DMS114 treated with DMSO at 0.1 percent for 48 hours (cell line): Measurements from ENCODE around the gene FNBP1.

Experiments
- DNase-seq: peaks from one replicate; lab custom pipeline; 2025; ENCODE audit not compliant: unreplicated experiment; lab: John Stamatoyannopoulos, UW

The FNBP1 gene

DNA sequence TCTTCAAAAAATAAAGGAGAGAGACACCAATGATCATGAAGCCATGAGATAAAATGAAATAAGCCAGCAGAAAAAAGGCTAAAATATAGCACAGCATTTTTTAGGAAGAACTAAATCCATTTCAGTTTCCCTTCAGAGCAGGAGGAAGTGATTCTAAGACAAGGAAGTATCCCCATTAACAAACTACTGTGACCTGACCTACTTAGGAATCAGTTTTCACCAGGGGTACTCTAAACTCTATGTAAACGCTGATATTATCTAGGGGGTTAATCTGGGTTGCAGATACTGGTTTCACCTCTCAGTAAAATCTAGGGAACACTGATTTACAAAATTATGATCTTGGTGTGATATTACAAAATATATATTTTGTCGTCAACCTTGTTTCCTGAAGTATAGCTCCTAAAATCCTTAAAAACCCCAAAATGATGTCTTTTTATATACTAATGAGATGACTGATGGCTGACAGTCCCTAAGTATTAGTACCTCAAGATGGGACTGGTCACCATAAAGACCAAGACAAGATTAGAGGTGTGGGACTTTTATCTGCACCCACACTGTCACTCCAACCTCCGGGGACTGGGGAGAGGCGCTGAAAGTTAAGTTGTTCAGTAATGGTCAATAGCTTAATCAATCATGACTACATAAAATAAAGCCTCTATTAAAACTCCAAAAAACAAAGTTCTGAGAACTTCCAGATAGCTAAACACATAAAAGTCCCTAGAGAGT lies 2.9 kb upstream of the FNBP1 start:
- DNase-seq, result no peak

GRCh38 chr9:130043654-130044623 lies 950 bp upstream of the FNBP1 start:
- DNase-seq, result no peak

- DNase-seq, result no peak
These were observed 544 bp downstream of the FNBP1 start for GRCh38 chr9:130042406-130042884.

GRCh38 chr9:130041648-130042405 lies 1.2 kb downstream of the FNBP1 start:
- peak; percentile 4 for DNase-seq

- DNase-seq, result no peak
These were observed 1.9 kb downstream of the FNBP1 start for GRCh38 chr9:130040984-130041647.

GRCh38 chr9:130039528-130040147 lies 3.4 kb downstream of the FNBP1 start:
- no peak for DNase-seq

- no peak for DNase-seq
These were observed 6.9 kb downstream of the FNBP1 start for GRCh38 chr9:130036099-130036498.

DNA sequence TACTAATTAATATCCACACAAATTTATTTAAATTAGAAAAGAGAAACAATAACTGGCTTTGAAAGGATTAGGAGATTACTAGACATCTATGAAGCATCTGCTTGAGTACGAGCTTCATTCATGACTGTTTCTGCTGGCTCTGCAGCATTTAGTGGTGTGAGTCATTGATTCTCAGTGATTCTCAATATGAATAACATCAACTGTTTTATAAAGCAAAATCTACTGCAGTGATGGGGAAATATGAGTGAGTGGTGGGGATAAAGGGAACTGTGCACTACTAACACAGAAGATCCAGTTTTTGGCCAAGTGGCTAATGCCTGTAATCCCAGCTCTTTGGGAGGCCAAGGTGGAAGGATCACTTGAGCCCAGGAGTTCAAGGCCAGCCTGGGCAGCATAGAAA lies 8.4 kb downstream of the FNBP1 start:
- no peak for DNase-seq

DNA sequence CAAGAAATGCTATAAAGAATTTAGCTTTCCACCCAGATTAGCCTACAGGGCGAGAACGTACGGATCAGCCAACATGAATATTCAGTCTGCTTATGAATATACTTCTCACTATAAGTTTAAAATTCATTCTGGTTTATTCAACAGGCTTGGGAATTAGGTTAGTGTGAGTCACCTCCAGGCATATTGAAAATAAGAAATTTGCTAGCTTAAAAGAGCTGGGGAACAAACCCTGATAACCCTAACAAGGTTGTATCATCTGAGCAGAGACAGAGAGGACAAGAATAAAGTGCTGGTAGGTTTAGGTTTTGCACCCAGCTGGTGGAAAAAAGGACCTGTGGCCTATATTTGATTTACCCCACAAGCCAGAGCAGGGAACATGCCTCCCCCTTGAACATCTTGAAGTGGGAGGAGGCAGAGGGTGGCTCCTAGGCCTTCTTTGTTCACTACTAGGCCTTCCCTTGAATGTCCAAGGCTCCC lies 12.3 kb downstream of the FNBP1 start:
- no peak for DNase-seq

DNA sequence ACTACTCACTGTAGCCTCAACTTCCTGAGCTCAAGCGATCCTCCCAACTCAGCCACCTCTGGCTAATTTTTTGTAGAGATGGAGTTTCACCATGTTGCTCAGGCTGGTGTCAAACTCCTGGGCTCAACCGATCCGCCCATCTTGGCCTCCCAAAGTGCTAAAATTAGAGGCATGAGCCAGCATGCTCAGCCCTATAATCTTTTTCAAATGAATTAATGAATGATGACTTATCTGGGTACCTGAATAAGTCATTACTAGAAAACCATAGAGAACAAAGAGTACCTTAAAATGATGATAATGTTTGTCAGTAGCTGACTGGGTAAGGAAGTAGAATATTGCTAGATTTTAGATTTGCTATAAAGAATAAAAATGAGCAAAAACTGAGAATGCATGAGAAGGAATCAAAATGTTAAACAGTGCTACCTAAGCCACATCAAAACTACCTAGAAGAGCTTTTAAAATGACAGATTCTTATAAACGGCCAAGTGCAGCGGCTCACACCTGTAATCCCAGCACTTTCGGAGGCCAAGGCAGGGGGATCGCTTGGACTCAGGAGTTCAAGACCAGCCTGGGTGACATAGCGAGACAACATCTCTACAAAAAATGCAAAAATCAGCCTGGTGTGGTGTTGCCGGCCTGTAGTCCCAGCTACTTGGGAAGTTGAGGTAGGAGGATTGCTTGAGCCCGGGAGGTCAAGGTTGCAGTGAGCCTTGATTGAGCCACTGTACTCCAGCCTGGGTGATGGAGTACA lies 13.6 kb downstream of the FNBP1 start:
- no peak for DNase-seq

DNA sequence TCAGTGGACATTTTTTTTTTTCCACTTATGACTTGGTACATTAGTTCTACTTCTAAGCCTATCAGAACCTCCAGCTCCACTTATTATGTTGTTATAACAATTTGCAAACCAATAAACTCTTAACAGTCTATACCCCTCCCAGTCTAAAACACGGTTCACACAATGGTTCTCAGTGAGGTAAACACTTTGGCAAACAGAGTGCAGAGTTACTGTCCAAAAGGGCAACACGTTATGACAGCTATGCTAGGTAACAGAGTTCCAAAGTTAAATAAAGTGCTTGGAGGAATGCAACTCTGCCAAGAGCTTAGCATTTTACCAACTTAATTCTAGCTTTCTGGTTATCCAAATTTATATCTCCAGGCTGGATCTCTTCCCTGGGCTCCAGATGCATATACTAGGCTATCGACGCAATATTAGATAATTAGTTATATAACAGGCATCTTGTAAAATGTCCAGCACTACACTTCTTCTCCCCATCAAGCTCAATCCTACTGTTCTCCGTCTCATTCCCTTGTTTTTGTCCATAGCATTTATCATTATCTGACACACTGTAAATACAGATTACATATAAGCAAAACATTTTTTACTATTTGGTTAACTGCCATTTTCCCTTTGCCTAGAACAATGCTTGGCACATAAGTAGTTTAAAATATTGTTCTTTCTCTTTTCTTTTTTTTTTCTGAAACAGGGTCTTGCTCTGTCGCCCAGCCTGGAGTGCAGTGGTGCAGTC lies 14.3 kb downstream of the FNBP1 start:
- DNase-seq, result no peak

- no peak for DNase-seq
These were observed 15.2 kb downstream of the FNBP1 start for GRCh38 chr9:130027533-130028365.

- no peak for DNase-seq
These were observed 16.2 kb downstream of the FNBP1 start for GRCh38 chr9:130026583-130027340.

DNA sequence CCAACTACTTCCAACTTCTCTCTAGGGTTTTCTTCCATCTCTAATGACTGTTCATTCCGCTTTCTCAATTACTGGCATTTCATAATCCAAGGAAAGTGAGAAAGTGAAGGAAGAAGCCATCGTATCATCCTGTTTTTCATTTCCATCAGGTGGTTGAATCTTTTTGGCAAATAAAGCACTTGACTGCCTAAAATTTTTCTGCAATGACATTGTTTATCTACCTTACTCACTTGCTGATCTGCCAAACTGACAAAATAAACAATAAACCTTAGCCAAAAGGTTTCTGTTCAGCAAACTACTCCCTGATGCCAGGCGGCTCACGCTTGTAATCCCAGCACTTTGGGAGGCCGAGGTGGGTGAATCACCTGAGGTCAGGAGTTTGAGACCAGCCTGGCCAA lies 18.4 kb downstream of the FNBP1 start:
- DNase-seq, result no peak

- no peak for DNase-seq
These were observed 18.9 kb downstream of the FNBP1 start for GRCh38 chr9:130023994-130024596.

DNA sequence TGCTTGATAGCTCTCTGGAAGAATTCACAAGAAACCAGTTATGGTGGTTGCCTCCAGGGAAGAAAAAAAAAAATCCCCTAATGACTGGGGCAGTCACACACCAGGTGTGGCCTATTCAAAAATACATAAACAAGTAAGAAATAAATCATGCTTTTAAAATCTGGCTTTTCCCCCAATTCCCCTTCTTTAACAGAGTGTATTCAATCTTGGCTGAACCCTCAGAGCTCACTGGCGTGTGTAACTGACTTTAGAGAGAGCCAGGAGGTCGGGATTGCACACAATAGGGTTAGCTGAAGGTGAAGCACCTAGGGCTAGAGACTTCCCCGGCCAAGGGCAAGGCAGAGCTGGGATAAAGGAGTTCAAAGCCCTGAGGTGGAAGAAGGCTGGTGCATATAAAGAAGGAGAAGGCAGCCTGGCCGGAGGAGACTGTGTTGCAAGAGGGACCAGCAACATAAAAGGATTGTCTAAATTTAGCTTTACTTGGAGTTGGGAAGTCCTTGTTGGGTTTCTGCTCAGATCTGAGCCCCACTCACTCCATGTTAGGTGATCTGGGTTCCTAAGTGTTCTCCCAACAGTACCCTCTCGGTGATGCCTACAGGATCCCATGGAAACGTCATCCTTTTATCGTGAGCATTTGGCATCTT lies 19.7 kb downstream of the FNBP1 start:
- DNase-seq, result no peak
